T-helper 22 cell (primary cell): ENCODE results near the gene RPP25.

Experiments used
- DNase-seq: peaks from one replicate; pipeline ENCODE4 v3.0.0-alpha.2; 2020; ENCODE audit warnings: low read depth

RPP25 gene

GRCh38 chr15:74956648-74957475 is at the start of gene RPP25:
RPP25 (minus strand) TSS chr15:74956772; CDS start chr15:74956583, 189 bp downstream.
- DNase-seq: peak; percentile 38

DNA sequence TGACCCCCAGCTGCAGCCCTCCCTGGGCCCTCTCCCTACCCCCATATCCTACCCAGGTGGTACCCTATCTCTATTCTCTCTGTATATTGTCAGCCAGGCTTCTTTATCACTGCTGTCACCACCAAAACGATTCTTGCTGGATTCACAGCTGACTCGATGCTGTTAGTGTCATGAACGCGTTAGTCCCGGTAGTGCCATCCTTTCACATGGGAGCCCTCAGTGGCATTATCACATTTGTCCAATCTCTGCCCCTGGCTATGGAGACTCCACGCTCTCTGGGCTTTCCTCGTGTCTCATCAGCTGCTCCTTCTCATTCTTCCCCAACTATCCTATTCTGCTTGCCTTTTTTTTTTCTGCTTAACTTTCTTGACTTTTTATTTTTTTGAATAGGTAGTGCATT is 45.8 kb upstream of the RPP25 start:
- no peak for DNase-seq

DNA sequence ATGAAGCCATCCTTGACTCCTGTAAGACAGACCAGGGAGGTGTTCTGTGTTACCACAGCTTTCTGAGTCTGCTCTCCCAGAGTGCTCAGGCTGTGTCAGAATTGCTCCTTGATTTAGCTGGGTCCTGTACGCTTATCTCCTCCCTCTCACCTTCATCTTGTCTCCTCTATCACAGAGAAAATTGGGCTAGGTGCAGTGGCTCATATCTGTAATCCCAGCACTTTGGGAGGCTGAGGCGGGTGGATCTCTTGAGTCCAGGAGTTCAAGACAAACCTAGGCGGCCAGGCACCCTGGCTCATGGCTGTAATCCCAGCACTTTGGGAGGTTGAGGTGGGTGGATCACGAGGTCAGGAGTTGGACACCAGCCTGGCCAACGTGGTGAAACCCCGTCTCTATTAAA is 44.7 kb upstream of the RPP25 start:
- no peak for DNase-seq

GRCh38 chr15:74997543-74997942 is 41.0 kb upstream of the RPP25 start:
- no peak for DNase-seq

DNA sequence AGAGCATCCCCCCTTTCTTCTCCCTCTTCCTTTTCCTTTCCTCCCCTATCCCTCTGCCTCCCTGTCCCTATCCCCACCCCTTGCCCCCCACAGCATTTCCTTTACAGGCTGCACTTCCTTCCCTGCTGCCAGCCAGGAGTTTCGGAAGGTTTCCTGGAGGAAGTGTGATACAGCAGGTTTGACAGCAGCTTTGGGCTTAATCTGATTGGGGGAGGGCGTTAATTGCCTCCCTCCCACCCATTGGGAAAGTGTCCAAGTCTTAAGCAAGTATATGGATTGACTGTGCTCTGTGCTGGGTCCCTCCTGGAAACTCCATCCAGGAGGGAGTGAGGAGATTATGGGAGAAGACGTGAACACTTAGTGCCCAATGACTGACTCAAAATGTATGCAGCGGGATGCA is 40.6 kb upstream of the RPP25 start:
- DNase-seq: no peak

GRCh38 chr15:74995779-74996765 is 39.5 kb upstream of the RPP25 start:
- no peak for DNase-seq

- peak; percentile 76 for DNase-seq
These were observed 38.7 kb upstream of the RPP25 start, which contains the start of gene SCAMP5 for GRCh38 chr15:74995182-74995778. SCAMP5 (plus strand) TSS chr15:74995563; CDS start chr15:75011840, 16,277 bp downstream.

DNA sequence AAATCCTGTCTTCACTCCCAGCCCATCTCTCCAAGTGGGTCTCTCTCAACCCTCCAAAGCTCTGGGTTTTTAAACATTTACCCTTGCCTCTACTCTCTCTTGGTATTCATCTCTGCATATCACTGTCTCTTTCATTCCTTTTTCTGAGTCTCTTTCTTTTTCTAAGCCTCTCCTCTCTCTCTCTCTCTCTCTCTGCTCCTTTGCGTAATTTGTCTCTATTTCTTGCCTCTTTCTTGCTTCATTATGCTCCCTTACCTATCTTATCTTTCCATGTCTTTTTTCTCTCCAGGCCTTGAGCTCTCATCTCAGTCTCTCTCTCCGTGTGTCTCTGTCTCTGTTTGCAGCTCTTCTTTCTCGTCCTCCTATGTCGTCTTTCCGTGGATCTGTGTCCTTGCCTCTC is 38.1 kb upstream of the RPP25 start:
- no peak for DNase-seq

- DNase-seq: no peak
These were observed 37.7 kb upstream of the RPP25 start for GRCh38 chr15:74994236-74994635.

- no peak for DNase-seq
These were observed 36.0 kb upstream of the RPP25 start for GRCh38 chr15:74992619-74993018.

DNA sequence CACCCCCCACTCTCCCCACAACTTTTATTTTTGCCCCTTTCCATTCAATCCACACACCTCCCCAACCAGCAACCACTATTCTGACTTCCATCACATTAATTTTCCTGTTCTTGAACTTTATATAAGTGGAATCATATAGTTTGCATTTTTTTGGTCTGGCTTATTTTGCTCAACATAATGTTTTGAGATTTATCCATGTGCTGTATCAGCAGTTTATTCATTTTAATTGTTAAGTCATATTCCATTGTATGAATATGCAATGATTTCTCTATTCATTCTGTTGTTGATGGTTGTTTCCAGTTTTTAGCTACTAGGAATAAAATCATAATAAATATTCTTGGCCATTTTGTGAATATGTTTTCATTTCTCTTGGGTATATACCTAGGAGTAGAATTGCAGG is 33.0 kb upstream of the RPP25 start:
- no peak for DNase-seq

DNA sequence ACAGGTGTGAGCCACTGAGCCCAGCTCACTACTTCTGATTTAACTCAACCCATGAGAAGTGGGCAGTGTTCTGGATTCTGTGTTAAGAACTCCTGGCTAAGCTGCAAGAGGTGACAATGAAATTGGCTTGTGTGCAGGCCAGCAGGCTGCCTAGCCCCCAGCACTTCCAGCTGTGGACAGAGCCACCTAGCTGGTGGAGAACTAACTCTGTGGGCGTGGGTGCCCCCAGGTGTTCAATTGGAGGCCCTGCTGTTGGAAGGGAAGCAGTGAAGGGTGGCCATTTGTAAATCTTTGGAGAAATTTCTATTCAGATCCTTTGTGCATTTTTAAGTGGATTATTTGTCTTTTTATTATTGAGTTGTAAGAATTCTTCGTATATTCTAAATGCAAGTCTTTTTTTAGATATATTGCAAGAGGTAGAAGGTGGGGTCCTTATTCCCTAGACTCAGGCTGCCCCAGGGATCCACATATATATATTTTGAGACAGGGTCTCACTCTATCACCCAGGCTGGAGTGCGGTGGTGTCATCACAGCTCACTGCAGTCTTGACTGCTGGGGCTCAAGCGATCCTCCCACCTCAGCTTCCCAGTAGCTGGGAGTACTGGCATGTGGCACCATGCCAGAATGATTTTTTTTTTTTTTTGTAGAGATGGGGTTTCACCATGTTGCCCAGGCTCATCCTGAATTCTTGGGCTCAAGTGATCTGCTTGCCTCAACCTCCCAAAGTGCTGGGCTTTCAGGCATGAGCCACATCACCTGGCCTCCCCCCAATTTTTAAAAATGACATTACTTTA is 31.6 kb upstream of the RPP25 start:
- no peak for DNase-seq

- no peak for DNase-seq
These were observed 27.2 kb upstream of the RPP25 start for GRCh38 chr15:74983725-74984231.

DNA sequence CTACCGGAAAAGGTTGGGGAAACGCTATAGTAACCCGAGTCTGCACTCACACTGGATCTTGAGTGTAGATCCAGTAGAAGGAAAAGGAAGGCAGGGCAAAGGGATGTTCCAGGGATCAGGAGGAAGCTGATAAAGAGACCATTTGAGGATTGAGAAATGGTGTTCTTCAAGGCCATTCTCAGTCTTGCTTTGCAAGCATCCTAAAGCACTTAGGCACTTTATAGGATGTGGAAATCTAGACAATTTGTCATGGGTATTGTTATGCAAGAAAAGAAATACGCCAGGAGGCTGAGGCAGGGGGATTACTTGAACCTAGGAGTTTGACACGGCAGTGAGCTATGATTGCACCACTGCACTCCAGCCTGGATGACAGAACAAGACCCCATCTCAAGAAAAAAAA is 25.6 kb upstream of the RPP25 start:
- no peak for DNase-seq

DNA sequence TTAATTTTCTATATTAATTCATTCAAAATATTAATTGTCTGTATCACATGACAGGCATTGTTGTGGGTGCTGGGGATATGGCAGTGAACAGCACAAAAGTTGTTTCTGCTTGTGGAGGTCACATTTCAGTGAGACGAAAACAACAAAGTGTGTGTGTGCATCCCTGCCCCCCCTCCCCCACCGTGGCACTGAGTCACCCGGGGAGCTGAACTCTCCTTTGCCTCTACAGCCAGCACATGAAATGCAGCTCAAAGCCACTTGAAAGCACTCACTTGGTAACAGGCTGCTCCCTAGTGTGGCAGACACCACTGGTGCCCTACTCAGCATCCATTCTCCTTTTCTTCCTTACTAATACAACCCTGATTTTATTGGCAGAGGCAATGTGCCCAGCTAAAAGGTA is 21.9 kb upstream of the RPP25 start:
- no peak for DNase-seq

- no peak for DNase-seq
These were observed 21.5 kb upstream of the RPP25 start for GRCh38 chr15:74978077-74978476.

DNA sequence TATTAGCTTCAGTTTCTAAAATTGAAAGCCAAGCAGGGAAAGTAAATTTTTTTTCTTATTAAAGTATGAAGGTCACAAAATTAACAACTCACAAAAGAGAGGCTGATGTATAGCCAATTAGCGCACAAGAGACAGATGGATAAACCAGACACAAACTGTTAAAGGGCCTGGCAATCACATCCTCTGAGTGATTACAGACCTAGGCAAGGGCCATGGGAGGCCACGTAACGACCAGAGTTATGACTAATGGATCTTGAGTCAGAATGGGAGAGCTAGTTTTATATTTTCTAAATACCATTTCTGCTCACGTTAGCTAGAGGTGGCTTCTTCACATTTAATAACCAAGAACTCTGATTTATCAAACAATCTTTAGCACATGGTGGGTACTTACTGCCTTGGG is 21.0 kb upstream of the RPP25 start:
- no peak for DNase-seq

GRCh38 chr15:74976159-74976558 is 19.6 kb upstream of the RPP25 start:
- DNase-seq: no peak

DNA sequence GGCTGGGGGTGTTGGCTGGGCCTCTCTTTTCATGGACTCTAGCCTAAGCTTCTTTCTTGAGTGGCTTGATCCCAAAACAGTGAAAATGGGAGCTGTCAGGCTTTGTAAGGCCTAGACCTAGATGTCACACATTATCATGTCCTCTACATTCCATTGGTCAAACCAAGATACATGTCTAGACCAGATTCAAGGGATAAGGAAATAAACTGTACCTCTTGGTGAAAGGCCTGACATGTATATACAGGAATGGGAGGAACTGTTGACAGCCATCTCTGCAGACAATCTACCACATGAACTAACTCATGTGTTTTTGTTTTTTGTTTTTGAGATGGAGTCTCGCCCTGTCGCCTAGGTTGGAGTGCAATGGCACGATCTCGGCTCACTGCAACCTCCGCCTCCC is 11.1 kb upstream of the RPP25 start:
- no peak for DNase-seq

DNA sequence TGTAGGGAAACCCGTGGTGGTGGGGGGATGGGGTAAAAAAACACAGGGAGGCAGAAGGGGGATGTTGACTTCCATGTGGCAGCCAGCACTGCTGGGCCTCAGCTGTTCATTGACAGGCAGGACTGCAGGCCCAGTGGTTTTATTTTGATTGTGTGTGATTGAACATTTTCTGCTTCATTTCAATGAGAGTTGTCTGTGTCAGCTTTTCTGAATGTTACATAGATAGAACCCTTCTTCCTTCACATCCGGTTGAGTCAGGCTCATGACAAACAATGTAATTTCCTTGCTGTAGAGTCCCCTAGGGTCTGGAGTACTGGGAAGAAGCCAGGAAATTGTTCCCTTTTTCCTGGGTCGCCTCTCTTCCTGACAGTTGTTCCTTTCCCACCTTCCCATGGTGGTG is 8.2 kb upstream of the RPP25 start:
- DNase-seq: no peak

DNA sequence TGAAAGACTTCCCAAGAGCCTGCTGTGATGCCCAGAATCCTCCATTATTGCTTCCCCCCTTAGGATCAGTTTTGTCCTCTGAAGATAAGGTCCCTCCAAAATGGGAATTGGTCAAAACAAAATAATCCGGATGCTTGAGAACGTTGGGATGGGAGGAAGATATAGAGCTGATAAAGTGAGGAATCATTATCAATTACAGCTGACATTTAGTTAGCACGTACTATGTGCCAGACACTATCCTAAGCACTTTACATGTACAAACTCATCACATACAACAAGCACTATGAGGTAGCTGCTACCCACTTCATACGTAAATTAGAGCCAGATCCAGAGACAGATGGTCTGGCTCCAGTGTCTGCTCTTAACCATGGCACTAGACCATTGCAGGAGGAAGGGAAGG is 6.6 kb upstream of the RPP25 start:
- DNase-seq: no peak
